MM.1S (cell line): ENCODE data around the gene RAB39A.
"Not testable (repeated sequence)": the region's sequence is repeated elsewhere in the genome, so short reads cannot be mapped to it uniquely, and the experiment has no call there.

Source experiments
- DNase-seq: peaks from one replicate; pipeline ENCODE4 v3.0.0-alpha.2; 2015
- H2AFZ ChIP-seq: fragments of 300-600 bp; sonication (generic); 2 replicates; pipeline ENCODE4 v1.6.0; 2016; ENCODE audit warnings: antibody characterized with exemption, low read length
- H3F3A ChIP-seq: fragments of 300-600 bp; sonication (generic); 2 replicates; pipeline ENCODE4 v1.6.1; 2016; ENCODE audit warnings: mild to moderate bottlenecking, antibody characterized with exemption, low read length, moderate library complexity, mixed read lengths; ENCODE audit not compliant: insufficient read depth
- H3K27ac ChIP-seq: fragments of 300-600 bp; sonication (generic); 2 replicates; pipeline ENCODE4 v1.5.1; 2016; ENCODE audit warnings: mild to moderate bottlenecking, low read length
- H3K27me3 ChIP-seq: fragments of 300-600 bp; sonication (generic); replicated peaks from 2 replicates; pipeline ENCODE4 v1.6.0; 2016; ENCODE audit warnings: low read length; ENCODE audit not compliant: insufficient read depth
- H3K36me3 ChIP-seq: fragments of 300-600 bp; sonication (generic); replicated peaks from 2 replicates; pipeline ENCODE4 v1.6.1; 2016; ENCODE audit warnings: mild to moderate bottlenecking, low read length, mixed read lengths; ENCODE audit not compliant: insufficient read depth
- H3K4me1 ChIP-seq: fragments of 300-600 bp; sonication (generic); 2 replicates; pipeline ENCODE4 v1.6.1; 2016; ENCODE audit warnings: low read length, mixed read lengths
- H3K4me2 ChIP-seq: fragments of 300-600 bp; sonication (generic); 2 replicates; pipeline ENCODE4 v1.6.0; 2016; ENCODE audit warnings: low read depth, low read length
- H3K4me3 ChIP-seq: fragments of 300-600 bp; sonication (generic); 2 replicates; pipeline ENCODE4 v1.5.1; 2016; ENCODE audit warnings: low read length, mixed read lengths
- H3K79me2 ChIP-seq: fragments of 300-600 bp; sonication (generic); 2 replicates; pipeline ENCODE4 v1.6.1; 2016; ENCODE audit warnings: mixed run types, low read length, mixed read lengths
- H3K9ac ChIP-seq: fragments of 300-600 bp; sonication (generic); 2 replicates; pipeline ENCODE4 v1.6.1; 2016; ENCODE audit warnings: low read length, mixed read lengths
- H3K9me2 ChIP-seq: fragments of 300-600 bp; sonication (generic); replicated peaks from 2 replicates; pipeline ENCODE4 v1.6.1; 2016; ENCODE audit warnings: mild to moderate bottlenecking, low read length, mixed read lengths; ENCODE audit not compliant: insufficient read depth
- H3K9me3 ChIP-seq: fragments of 300-600 bp; sonication (generic); replicated peaks from 2 replicates; pipeline ENCODE4 v1.6.1; 2016; ENCODE audit warnings: mild to moderate bottlenecking, low read length, mixed read lengths; ENCODE audit not compliant: insufficient read depth
- H4K20me1 ChIP-seq: fragments of 300-600 bp; sonication (generic); 2 replicates; pipeline ENCODE4 v1.6.1; 2016; ENCODE audit warnings: mild to moderate bottlenecking, low read length, moderate library complexity, mixed read lengths; ENCODE audit not compliant: insufficient read depth
- EZH2 ChIP-seq: fragments of 300-600 bp; sonication (generic); optimal IDR thresholded peaks from 2 replicates; pipeline ENCODE3; 2017; ENCODE audit warnings: low read depth, mild to moderate bottlenecking, antibody characterized with exemption, low read length, mixed read lengths
- EZH2phosphoT487 ChIP-seq: fragments of 300-600 bp; sonication (generic); IDR thresholded peaks from 2 replicates; pipeline ENCODE4 v1.6.1; 2018; ENCODE audit warnings: antibody characterized with exemption, low read length
- TF ChIP-seq, protein P1 (sequence below): fragments of 300-600 bp; sonication (generic); IDR thresholded peaks from 2 replicates; pipeline ENCODE4 v1.5.1; 2016; ENCODE audit warnings: antibody characterized with exemption, low read length, mixed read lengths

RAB39A gene

GRCh38 chr11:107928046-107928766 is at the start of gene RAB39A:
Gene RAB39A (plus strand): TSS chr11:107928448. CDS start chr11:107928569, 121 bp downstream.
- Histone ChIP-seq H3F3A (0 out of 2 replicates have a peak, but pooled peaks cover 3% of the 10 kb centered on the region), H3K9me3 (no peaks in the 10 kb centered on the region), H2AFZ (peak within 1 kb of the TSS; percentile 96), H3K4me1 (no peaks in the 10 kb centered on the region), H3K36me3 (no peaks in the 10 kb centered on the region), H3K9me2 (no peaks in the 10 kb centered on the region), H3K4me3 (peak within 1 kb of the TSS; percentile 83), H4K20me1 (no peaks in the 10 kb centered on the region), H3K27me3 (0 out of 2 replicates have a peak, but pooled peaks cover 13% of the 10 kb centered on the region), H3K27ac (no peak within 1 kb of the TSS), H3K79me2 (no peaks in the 10 kb centered on the region), H3K9ac (no peak within 1 kb of the TSS), H3K4me2 (peak within 1 kb of the TSS; percentile 97)
- TF ChIP-seq EZH2phosphoT487 = no peak
- TF ChIP-seq EZH2 = no peak
- TF ChIP-seq, protein P1, sequence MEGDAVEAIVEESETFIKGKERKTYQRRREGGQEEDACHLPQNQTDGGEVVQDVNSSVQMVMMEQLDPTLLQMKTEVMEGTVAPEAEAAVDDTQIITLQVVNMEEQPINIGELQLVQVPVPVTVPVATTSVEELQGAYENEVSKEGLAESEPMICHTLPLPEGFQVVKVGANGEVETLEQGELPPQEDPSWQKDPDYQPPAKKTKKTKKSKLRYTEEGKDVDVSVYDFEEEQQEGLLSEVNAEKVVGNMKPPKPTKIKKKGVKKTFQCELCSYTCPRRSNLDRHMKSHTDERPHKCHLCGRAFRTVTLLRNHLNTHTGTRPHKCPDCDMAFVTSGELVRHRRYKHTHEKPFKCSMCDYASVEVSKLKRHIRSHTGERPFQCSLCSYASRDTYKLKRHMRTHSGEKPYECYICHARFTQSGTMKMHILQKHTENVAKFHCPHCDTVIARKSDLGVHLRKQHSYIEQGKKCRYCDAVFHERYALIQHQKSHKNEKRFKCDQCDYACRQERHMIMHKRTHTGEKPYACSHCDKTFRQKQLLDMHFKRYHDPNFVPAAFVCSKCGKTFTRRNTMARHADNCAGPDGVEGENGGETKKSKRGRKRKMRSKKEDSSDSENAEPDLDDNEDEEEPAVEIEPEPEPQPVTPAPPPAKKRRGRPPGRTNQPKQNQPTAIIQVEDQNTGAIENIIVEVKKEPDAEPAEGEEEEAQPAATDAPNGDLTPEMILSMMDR = no peak
- peak; percentile 98 for DNase-seq

DNA sequence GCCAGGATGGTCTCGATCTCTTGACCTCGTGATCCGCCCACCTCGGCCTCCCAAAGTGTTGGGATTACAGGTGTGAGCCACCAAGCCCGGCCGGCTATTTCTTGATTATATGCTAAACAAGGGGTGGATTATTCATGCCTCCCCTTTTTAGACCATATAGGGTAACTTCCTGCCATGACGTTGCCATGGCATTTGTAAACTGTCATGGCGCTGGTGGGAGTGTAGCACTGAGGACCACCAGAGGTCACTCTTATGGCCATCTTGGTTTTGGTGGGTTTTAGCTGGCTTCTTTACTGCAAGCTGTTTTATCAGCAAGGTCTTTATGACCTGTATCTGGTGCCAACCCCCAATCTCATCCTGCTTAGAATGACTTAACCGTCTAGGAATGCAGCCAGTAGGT is 46.8 kb upstream of the RAB39A start:
- not testable (repeated sequence) for H2AFZ ChIP-seq

GRCh38 chr11:107882095-107882820 is 46.0 kb upstream of the RAB39A start:
- H3K4me2 ChIP-seq = no peak overlapping the region
- no peaks in the 10 kb centered on the region for H4K20me1 ChIP-seq
- DNase-seq = no peak
- H3K4me1 ChIP-seq = no peaks in the 10 kb centered on the region
- no peaks in the 10 kb centered on the region for H3F3A ChIP-seq
- H3K9ac ChIP-seq = no peak overlapping the region
- H3K9me3 ChIP-seq = no peaks in the 10 kb centered on the region
- no peak overlapping the region for H3K27ac ChIP-seq
- no peaks in the 10 kb centered on the region for H3K36me3 ChIP-seq
- no peak overlapping the region for H2AFZ ChIP-seq
- no peaks in the 10 kb centered on the region for H3K9me2 ChIP-seq
- no peaks in the 10 kb centered on the region for H3K79me2 ChIP-seq
- TF ChIP-seq, protein P1 = no peak
- TF ChIP-seq EZH2 (no peak), EZH2phosphoT487 (no peak)
- H3K27me3 ChIP-seq = no peaks in the 10 kb centered on the region
- H3K4me3 ChIP-seq = no peak overlapping the region

More for the DNA sequence above, 46.8 kb upstream of the RAB39A start:
- H3K79me2 ChIP-seq, H3K27me3 ChIP-seq, H3K4me3 ChIP-seq, H3K9me3 ChIP-seq, H3K9me2 ChIP-seq, H3F3A ChIP-seq, H4K20me1 ChIP-seq, H3K4me2 ChIP-seq, DNase-seq, H3K9ac ChIP-seq, H3K4me1 ChIP-seq, H3K27ac ChIP-seq, H3K36me3 ChIP-seq: not testable (repeated sequence)

- no peak for TF ChIP-seq EZH2
- TF ChIP-seq, protein P1 = peak; percentile 43
- no peaks in the 10 kb centered on the region for H3K9me2 ChIP-seq
- H2AFZ ChIP-seq = no peak overlapping the region
- no peaks in the 10 kb centered on the region for H3K79me2 ChIP-seq
- H4K20me1 ChIP-seq = no peaks in the 10 kb centered on the region
- no peaks in the 10 kb centered on the region for H3K27me3 ChIP-seq
- H3K9me3 ChIP-seq = no peaks in the 10 kb centered on the region
- no peak overlapping the region for H3K4me2 ChIP-seq
- H3F3A ChIP-seq = no peaks in the 10 kb centered on the region
- no peak overlapping the region for H3K4me3 ChIP-seq
- peak; percentile 40 for DNase-seq
- no peaks in the 10 kb centered on the region for H3K36me3 ChIP-seq
- no peaks in the 10 kb centered on the region for H3K4me1 ChIP-seq
- H3K9ac ChIP-seq = no peak overlapping the region
- no peak overlapping the region for H3K27ac ChIP-seq
Observed at GRCh38 chr11:107898270-107898669, 30.0 kb upstream of the RAB39A start.
